ENCODE results near the gene ZNF564. TPM values are rescaled to one million over a fixed set of nuclear protein-coding genes. Genes with fewer than 3 reads are reported as not detected.
A peak's percentile ranks its signal among the peaks of the same experiment; 100 is the strongest.

Gene ZNF564
- total and polyA plus RNA-seq, 2 of the 8 experiments (the other 6 are each of a cell fraction or from before 2014, with no cell fraction given) = 0.89 to 10.4 TPM

DNA sequence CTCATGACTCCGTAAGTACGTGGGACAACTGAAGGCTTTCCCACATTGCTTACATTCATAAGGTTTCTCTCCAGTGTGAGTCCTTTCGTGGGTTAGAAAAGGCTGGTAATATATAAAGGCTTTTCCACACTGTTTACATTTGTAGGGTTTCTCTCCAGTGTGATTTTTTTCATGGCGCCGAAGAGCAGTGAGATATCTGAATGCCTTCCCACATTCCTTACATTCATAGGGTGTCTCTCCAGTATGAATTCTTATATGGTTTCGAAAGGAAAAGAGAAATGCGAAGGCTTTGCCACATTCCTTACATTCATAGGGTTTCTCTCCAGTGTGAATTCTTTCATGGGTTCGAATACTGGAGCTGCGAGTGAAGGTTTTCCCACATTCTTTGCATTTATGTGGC is 29.8 kb upstream of the ZNF564 start:
- H3K9me3 ChIP-seq (ENCODE audit: insufficient read depth in 2 of 2, low read depth in 1 of 2, low read length in 1 of 2) = peaks cover 18 to 37% of the 10 kb centered on the region in 2 experiments
- H2AFZ ChIP-seq (ENCODE audit: low read length) = no peak overlapping the region
- H4K5ac ChIP-seq (ENCODE audit: insufficient read length, low read depth, low read length) = no peak overlapping the region
- H3K79me2 ChIP-seq (ENCODE audit: control insufficient read depth in 1 of 2, insufficient read depth in 2 of 2, low read length in 2 of 2) = no peaks in the 10 kb centered on the region
- no peak overlapping the region for H2AK5ac ChIP-seq (ENCODE audit: low read depth, low read length)
- no peak overlapping the region for H2BK15ac ChIP-seq (ENCODE audit: low read length)
- no peaks in the 10 kb centered on the region for H3K23me2 ChIP-seq (ENCODE audit: low read depth, low read length)
- peak; percentile 31; the same call in 1 of the 2 replicates for TF ChIP-seq ZNF274 (IDR thresholded peaks at IDR 0.05; ENCODE audit: borderline replicate concordance, extremely low read depth, low read length)
- no peak for TF ChIP-seq SIN3A (conservative IDR thresholded peaks at IDR 0.05 in 1 of 2, IDR thresholded peaks at IDR 0.05 in 1 of 2; ENCODE audit: low read depth in 1 of 2, low read length in 2 of 2)
- no peak for TF ChIP-seq SUZ12 (IDR thresholded peaks at IDR 0.05; ENCODE audit: low read length)
- 81% methylated on average over 9 of the region's 9 CpGs; no CpG with 5 or more reads in 1 of the 2 experiments for WGBS, 2 experiments (ENCODE audit: extremely low coverage in 1 of 2, insufficient coverage in 1 of 2, insufficient read length in 1 of 2, insufficient replicate concordance in 2 of 2, low coverage in 1 of 2, low lambda C conversion rate in 2 of 2, missing lambda C conversion rate in 1 of 2)
- no peak overlapping the region for H3K18ac ChIP-seq (ENCODE audit: extremely low read depth, low read length)
- H3K4me2 ChIP-seq (ENCODE audit: insufficient read depth in 1 of 2, low read depth in 2 of 2, low read length in 2 of 2) = no peak overlapping the region
- H3K27ac ChIP-seq (ENCODE audit: low read depth, low read length) = no peak overlapping the region
- H3K27me3 ChIP-seq (replicated peaks in 1 of 4; ENCODE audit: control insufficient read depth in 3 of 4, extremely low read depth in 1 of 4, insufficient read depth in 3 of 4, low read length in 3 of 4) = no peaks in the 10 kb centered on the region
- H4K91ac ChIP-seq (replicated peaks; ENCODE audit: insufficient read length, low read length) = no peak overlapping the region
- H2BK5ac ChIP-seq (ENCODE audit: low read depth, low read length) = no peak overlapping the region
- H2BK120ac ChIP-seq (replicated peaks; ENCODE audit: low read depth, low read length) = no peak overlapping the region
- H3K56ac ChIP-seq (replicated peaks; ENCODE audit: insufficient read length, low read depth, low read length) = no peak overlapping the region
- H2BK12ac ChIP-seq (ENCODE audit: low read depth, low read length) = no peak overlapping the region
- no peak overlapping the region for H3K4ac ChIP-seq (replicated peaks; ENCODE audit: insufficient read length, low read depth, low read length)
- no peak overlapping the region for H2BK20ac ChIP-seq (ENCODE audit: low read length)
- no peak overlapping the region for H3K9ac ChIP-seq (replicated peaks in 1 of 4; ENCODE audit: extremely low read depth in 1 of 4, low read depth in 3 of 4, low read length in 3 of 4)
- H4K8ac ChIP-seq (ENCODE audit: extremely low read depth, insufficient read depth, low read length) = no peak overlapping the region
- POLR2A ChIA-PET (ENCODE audit: partially characterized antibody) = interaction anchor here (0.6 to 1.9 kb wide), 2 partner anchors 47 to 1496 kb away, joined by 3 read pairs; no protein-coding TSS in a partner anchor
- H3K4me1 ChIP-seq (replicated peaks in 1 of 4; ENCODE audit: control insufficient read depth in 3 of 4, insufficient read depth in 4 of 4, low read length in 3 of 4) = no peaks in the 10 kb centered on the region
- H3K36me3 ChIP-seq (ENCODE audit: control insufficient read depth in 2 of 4, insufficient read depth in 4 of 4, low read length in 3 of 4) = peaks cover 3 to 51% (median 21%) of the 10 kb centered on the region in 4 experiments; a peak in 7 of 8 replicates
- H4K20me1 ChIP-seq (replicated peaks in 1 of 2; ENCODE audit: control insufficient read depth in 1 of 2, insufficient read depth in 2 of 2, low read length in 2 of 2) = no peaks in the 10 kb centered on the region
- no peaks in the 10 kb centered on the region for H3K79me1 ChIP-seq (ENCODE audit: low read depth, low read length)
- FAIRE-seq (no peak), DNase-seq (ENCODE audit: low read depth in 1 of 2, low spot score in 2 of 2) (no peak)
- H3K14ac ChIP-seq (ENCODE audit: insufficient read length) = no peak overlapping the region
- CTCF ChIA-PET (ENCODE audit: partially characterized antibody) = no interaction called here
- H3K4me3 ChIP-seq (ENCODE audit: extremely low read depth in 1 of 4, insufficient read depth in 2 of 4, low read depth in 3 of 4, low read length in 4 of 4) = no peak overlapping the region
- H3K23ac ChIP-seq (ENCODE audit: insufficient read length) = no peak overlapping the region
